ENCODE data around the gene RAPGEF6.

Gene RAPGEF6

GRCh38 chr5:131661933-131662332, 26.9 kb upstream of the RAPGEF6 start:
- TF ChIP-seq CTCF (IDR thresholded peaks at IDR 0.05; ENCODE audit: low read depth, low read length): no peak
- no peak overlapping the region for H3K4me3 ChIP-seq (ENCODE audit: low read depth, low read length)
- no peak for DNase-seq (ENCODE audit: low read depth, low spot score)
- in situ Hi-C loops (cut with HindIII; ENCODE audit: low sequenced_read_pairs): no loop called here

GRCh38 chr5:131659841-131660240, 24.8 kb upstream of the RAPGEF6 start:
- TF ChIP-seq CTCF (IDR thresholded peaks at IDR 0.05; ENCODE audit: low read depth, low read length): no peak
- in situ Hi-C loops (cut with HindIII; ENCODE audit: low sequenced_read_pairs): no loop called here
- DNase-seq (ENCODE audit: low read depth, low spot score): no peak
- H3K4me3 ChIP-seq (ENCODE audit: low read depth, low read length): no peak overlapping the region

GRCh38 chr5:131659290-131659689, 24.3 kb upstream of the RAPGEF6 start:
- in situ Hi-C loops (cut with HindIII; ENCODE audit: low sequenced_read_pairs): no loop called here
- H3K4me3 ChIP-seq (ENCODE audit: low read depth, low read length): no peak overlapping the region
- TF ChIP-seq CTCF (IDR thresholded peaks at IDR 0.05; ENCODE audit: low read depth, low read length): no peak
- no peak for DNase-seq (ENCODE audit: low read depth, low spot score)

- H3K4me3 ChIP-seq (ENCODE audit: low read depth, low read length): no peak overlapping the region
These were observed 19.7 kb upstream of the RAPGEF6 start for GRCh38 chr5:131654776-131655175.

GRCh38 chr5:131654309-131654708, 19.3 kb upstream of the RAPGEF6 start:
- in situ Hi-C loops (cut with HindIII; ENCODE audit: low sequenced_read_pairs): no loop called here

More at GRCh38 chr5:131654776-131655175, 19.7 kb upstream of the RAPGEF6 start:
- in situ Hi-C loops (cut with HindIII; ENCODE audit: low sequenced_read_pairs): no loop called here
- no peak for DNase-seq (ENCODE audit: low read depth, low spot score)
- no peak for TF ChIP-seq CTCF (IDR thresholded peaks at IDR 0.05; ENCODE audit: low read depth, low read length)

GRCh38 chr5:131649161-131649560, 14.1 kb upstream of the RAPGEF6 start:
- no peak for TF ChIP-seq CTCF (IDR thresholded peaks at IDR 0.05; ENCODE audit: low read depth, low read length)
- no peak overlapping the region for H3K4me3 ChIP-seq (ENCODE audit: low read depth, low read length)
- in situ Hi-C loops (cut with HindIII; ENCODE audit: low sequenced_read_pairs): no loop called here
- no peak for DNase-seq (ENCODE audit: low read depth, low spot score)

More at GRCh38 chr5:131654309-131654708, 19.3 kb upstream of the RAPGEF6 start:
- TF ChIP-seq CTCF (IDR thresholded peaks at IDR 0.05; ENCODE audit: low read depth, low read length): no peak
- DNase-seq (ENCODE audit: low read depth, low spot score): no peak
- no peak overlapping the region for H3K4me3 ChIP-seq (ENCODE audit: low read depth, low read length)
